ENCODE data around the gene VPS37D.
"Not testable (repeated sequence)": the region's sequence is repeated elsewhere in the genome, so short reads cannot be mapped to it uniquely, and the experiment has no call there.

Gene VPS37D

GRCh38 chr7:73706126-73707044 is 38.8 kb downstream of the VPS37D start:
- no peak for DNase-seq

DNA sequence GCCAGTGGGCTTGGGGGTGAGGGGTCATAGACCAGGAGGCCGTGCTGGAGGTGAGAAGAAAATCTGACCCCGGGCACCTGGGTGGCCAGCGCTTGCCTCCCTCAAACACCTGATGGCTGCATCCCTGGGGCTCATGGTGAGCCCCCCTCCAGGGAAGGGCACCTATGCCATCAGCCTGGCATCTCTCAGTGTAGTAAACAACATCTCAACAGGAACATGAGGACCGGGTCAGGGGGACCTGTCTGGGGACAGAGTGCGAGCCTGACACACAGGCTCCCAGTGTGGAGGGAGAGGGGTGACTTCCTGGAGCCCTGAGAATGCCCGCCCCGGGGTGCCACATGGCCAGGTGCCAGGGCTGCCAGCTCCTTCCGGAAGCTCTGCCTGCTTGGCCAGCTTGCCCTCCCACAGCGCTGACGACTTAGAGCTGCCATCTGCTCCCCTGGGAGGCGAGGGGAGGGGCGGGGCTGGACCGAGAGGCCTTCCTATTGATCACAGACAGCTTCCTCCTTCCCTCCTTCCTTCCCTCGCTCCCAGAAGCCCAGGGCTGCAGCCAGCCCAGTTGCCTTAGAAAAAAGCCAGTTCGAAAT is 39.5 kb downstream of the VPS37D start:
- no peak for DNase-seq

GRCh38 chr7:73708961-73709549 is 41.4 kb downstream of the VPS37D start:
- no peak for DNase-seq

GRCh38 chr7:73712773-73713172 is 45.1 kb downstream of the VPS37D start:
- no peak for DNase-seq

DNA sequence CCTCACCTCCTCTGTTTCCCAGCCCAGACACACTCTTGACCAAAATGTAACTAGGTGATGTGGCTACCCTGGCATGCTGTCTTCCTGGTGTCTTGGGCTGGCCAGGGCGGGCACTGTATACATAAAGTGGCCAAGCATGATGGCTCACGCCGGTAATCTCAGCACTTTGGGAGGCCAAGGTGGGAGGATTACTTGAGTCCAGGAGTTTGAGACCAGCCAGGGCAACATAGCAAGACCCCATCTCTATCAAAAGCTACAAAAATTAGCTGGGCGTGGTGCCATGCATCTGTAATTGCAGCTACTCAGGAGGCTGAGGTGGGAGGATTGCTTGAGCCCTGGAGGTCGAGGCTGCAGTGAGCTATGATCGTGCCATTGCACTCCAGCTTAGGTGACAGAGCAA is 45.7 kb downstream of the VPS37D start:
- not testable (repeated sequence) for DNase-seq

- DNase-seq: peak; percentile 80
Observed at GRCh38 chr7:73715648-73716317, 48.2 kb downstream of the VPS37D start.

DNA sequence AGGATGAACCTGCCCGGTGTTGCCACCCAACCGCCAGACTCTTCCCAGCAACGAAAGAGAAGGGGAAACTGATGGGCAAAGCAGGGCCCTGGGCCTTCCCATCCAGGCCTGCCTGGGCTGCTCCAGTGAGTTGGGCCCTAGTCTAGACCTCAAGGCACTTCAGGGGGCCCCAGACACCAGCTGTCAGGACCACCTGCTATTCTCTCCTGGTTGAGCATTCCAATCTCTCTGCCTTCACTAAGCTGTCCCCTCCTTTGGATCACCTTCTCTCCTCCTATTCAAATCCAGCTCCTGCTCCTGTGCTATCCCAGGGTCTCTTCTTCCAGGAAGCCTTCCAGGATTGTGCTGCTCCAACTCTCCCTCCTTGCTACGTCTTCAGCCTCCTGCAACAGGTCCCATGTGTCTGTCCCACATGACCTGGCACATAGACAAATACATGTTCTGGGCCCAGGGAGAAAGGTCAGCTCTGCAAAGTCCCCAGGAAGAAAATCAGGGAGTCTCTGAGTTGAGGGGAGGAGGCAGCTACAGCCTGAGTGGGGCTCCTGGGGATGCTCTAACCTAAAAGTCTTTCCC is 48.8 kb downstream of the VPS37D start:
- DNase-seq: no peak

GRCh38 chr7:73717025-73717807 is 49.6 kb downstream of the VPS37D start:
- no peak for DNase-seq

DNA sequence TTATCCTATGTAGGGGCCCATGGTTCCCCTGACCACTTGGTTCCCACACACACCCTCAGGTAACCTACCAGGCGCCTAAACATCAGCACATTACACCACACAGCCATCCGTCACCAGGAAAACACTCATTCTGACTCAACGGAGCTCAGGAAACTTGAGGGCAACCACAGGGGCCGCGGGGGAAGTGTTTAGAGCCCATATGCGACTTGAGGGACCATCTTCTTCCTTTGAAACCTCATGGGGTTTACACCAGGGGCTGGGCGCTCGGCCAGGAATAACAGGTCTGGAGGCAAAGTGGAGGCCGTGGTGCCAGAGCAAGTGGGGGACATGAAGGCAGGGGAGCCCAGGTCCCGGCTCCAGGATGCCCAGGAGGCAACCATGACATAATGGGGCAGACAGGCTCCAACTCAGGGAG is 50.4 kb downstream of the VPS37D start:
- peak; percentile 58 for DNase-seq

DNA sequence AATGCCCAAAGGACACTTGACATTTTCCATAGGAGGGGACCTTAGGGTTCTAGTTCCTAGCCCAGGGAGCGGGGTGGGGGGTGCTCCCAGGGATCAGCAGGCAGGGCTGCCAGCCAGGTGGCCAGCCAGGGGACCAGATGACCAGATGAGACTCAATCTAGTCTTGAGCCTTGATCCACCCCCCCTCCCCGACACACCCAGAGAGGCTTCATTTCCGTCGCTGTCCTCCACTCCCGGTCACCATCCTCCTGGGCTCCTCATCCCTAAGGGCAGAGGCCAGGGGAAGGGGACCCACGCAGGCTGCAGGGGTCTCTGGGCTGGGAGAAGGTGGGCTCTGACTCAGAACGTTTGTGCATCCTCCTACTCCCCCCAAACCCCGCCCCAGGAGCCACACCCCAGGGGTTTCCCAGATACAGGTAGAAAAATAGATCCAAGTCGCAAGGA is 50.8 kb downstream of the VPS37D start:
- DNase-seq: no peak

DNA sequence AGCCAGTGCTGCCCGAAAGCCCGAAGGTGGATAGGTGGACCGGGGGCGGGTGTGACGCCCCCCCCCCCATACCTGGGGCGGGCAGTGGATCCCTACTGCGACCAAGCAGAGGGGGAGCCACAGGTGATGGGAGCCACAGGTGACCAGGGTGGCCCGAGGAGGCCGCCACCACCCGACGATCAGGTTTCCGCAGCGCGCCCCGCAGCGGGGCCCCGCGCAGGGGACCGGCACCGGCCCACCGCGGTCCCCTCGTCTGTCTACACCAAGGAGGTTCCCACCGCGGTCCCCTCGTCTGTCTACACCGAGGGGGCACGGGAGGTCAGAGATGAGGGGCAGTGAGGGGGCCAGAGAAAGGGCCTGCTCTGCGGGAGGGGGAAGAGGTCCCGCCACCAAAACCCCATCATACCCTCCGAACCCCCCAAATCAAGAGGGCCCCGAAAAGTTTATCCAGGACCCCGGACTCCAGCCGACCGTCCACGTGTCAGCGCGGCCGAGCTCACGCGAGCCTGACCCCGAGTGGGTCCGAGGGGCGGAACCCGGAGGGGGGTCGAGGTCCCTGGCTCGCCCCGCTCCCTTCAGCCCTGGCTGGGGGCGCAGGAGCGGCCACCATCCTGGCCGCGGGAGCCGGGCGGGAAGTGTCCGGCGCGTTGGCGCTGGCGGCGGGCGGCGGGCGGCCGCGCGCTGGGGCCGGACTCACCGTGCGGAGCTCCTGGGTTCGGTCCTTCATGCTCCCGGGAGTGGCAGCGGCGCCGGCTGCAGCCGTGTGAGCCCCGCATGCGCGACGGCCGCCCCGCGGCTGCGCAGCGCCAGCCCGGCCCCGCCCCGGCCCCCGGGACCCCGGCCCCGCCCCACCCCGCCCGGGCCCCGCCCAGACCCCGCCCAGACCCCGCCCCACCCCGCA is 51.5 kb downstream of the VPS37D start, which contains the start of gene STX1A:
STX1A (minus strand) TSS at position 765 of the 901 bp plus-strand sequence; CDS start at position 727, 38 bp downstream.
- peak; percentile 43 for DNase-seq

DNA sequence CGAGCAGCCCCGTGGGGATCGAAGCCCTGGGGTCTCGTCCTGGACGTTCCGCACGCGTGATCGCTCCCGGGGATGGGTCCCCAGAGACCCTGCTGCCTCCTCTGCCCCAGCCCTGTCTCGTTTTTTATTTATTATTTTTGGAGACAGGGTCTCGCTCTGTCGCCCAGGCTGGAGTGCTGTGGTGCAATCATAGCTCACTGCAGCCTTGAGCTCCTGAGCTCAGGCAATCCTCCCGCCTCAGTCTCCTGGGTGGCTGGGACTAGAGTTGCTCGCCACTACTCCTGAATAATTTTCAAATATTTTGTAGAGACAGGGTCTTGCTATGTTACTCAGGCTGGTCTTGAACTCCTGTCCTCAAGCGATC is 52.2 kb downstream of the VPS37D start:
- no peak for DNase-seq

- DNase-seq: not testable (repeated sequence)
Observed at GRCh38 chr7:73720443-73720842, 52.8 kb downstream of the VPS37D start.

GRCh38 chr7:73721377-73721817 is 53.8 kb downstream of the VPS37D start:
- DNase-seq: no peak

Measured in GOT3 (cell line).